ENCODE measurements around the gene KEL.

GRCh38 chr7:142942746-142943145, 19.4 kb downstream of the KEL start:
- TF ChIP-seq CTCF (IDR thresholded peaks at IDR 0.05; ENCODE audit: low read length) (no peak), EZH2 (optimal IDR thresholded peaks at IDR 0.05; ENCODE audit: low read depth, low read length) (no peak)
